Measurements from ENCODE around the gene LGALS7B. TPM values are rescaled to one million over a fixed set of nuclear protein-coding genes. Genes with fewer than 3 reads are reported as not detected.

Gene LGALS7B
- not detected in 2 replicates for total RNA-seq

DNA sequence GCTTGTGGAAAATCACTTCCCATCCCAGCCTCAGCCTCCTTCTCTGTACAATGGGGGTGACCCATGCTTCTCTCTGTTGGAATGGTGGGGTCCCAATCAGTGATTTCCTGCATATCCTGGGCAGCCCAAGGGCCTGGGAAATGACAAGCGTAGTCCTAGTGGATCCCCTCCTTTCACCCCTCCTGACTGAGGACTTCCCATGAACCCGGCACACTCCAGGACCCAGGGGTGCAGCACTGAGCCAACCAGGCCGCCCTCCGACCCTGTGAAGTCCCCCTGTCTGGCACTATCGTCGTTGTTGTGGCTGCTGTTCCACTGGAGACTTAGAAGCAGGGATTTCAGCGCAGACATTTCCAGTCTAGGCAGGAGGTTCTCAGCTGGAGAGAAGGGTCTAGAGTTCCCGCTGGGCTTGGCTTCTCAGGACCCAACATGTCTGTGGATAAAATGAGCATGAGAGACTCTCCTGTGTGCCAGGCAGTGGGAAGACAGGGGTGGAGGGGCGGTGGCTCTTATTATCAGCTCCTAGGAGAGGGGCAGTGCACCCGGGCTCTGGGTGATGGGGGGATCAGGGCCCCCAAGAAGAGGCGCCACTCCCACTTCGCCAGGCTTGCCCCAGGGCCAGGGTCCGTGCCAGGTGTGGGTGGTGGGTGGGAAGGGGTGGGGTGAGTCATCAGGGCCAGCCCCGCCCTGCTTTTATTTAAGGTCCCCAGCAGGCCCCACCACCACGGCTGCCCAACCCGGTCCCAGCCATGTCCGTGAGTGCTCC is at the start of gene LGALS7B:
LGALS7B (plus strand) TSS at position 723 of the 766 bp plus-strand sequence; CDS start at position 750, 27 bp downstream.

DNA sequence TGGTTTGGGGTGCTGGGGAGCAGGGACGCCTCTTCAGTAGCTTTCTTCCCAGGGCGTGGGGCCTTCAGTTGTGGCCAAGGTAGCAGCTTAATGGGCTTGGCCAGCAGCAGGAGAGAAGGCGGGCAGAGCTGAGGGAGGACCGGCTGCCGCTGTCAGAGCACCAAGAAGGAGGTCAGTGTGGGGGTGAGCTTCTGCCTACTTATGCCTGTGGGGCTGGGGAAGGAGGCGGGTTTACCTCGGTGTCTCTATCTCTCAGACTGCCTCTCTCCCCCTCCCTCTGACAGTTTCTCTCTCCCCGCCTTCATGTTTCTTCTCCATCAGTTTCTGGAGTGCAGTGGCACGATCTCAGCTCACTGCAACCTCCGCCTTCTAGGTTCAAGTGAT is 44.7 kb upstream of the LGALS7B start, which contains the start of gene CAPN12:
CAPN12 (minus strand) TSS at position 177 of the 384 bp plus-strand sequence. CDS start 309 bp downstream, outside the sequence.

DNA sequence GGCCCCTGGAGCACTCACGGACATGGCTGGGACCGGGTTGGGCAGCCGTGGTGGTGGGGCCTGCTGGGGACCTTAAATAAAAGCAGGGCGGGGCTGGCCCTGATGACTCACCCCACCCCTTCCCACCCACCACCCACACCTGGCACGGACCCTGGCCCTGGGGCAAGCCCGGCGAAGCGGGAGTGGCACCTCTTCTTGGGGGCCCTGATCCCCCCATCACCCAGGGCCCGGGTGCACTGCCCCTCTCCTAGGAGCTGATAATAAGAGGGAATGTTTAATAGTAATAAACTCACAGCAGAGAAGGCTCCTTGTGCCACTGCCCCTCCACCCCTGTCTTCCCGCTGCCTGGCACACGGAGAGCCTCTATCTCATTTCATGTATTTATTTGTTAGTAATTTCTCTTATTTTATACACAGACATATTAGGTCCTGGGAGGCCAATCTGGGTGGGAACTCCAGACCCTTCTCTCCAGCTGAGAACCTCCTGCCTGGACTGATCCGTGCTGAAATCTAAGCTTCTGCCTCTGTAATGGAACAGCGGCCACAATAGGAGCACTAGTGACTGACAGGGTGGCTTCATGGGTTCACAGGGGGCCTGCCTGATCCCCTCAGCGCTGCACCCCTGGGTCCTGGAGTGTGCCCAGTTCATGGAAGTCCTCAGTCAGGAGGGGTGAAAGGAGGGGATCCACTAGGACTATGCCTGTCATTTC is 15.4 kb upstream of the LGALS7B start, which contains the start of gene LGALS7:
LGALS7 (minus strand) TSS at position 49 of the 709 bp plus-strand sequence; CDS start at position 24, 25 bp downstream.

DNA sequence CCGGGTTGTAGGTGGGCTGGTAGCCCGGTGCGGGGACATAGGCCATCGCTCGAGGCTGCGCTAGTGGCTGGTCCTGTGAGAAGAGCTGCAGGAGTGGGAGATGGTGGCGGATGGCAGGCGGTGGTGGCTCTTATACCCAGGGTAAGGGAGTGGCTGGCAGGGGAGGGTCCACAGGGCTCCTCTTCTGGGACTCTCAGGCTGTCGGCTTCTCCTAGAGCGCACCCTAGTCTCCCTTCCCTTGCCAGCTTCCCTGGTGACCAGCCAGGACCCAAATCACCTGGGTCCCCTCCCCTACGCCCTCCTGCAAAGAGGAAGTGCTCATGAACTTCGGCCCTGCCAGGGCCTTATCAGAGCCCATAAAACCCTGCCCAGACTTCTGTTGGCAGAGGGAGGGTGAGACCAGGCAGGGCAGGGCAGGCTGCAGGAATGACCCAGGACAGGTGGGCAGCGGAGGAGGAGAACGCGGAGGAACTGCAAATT is 23.9 kb downstream of the LGALS7B start, which contains the start of gene LGALS4:
LGALS4 (minus strand) TSS at position 105 of the 480 bp plus-strand sequence; CDS start at position 46, 59 bp downstream.

Other genes starting within 250 kb of the LGALS7B start
- gene MAP4K1, start 171.2 kb upstream of the LGALS7B start, total RNA-seq = not detected in 2 replicates
- gene EIF3K, start 170.0 kb upstream of the LGALS7B start, total RNA-seq = 249 and 281 TPM in 2 replicates
- gene ACTN4, start 141.6 kb upstream of the LGALS7B start, total RNA-seq = 190 and 231 TPM in 2 replicates
- not detected in 2 replicates for gene CAPN12, start 44.7 kb upstream of the LGALS7B start, total RNA-seq
- not detected in 2 replicates for gene LGALS7, start 15.7 kb upstream of the LGALS7B start, total RNA-seq
- gene LGALS4, start 23.7 kb downstream of the LGALS7B start, total RNA-seq = not detected in 2 replicates
- 67.3 and 78.4 TPM in 2 replicates for gene ECH1, start 42.6 kb downstream of the LGALS7B start, total RNA-seq
- 160 and 169 TPM in 2 replicates for gene HNRNPL, start 60.8 kb downstream of the LGALS7B start, total RNA-seq
- 2.4 and 5.2 TPM in 2 replicates for gene RINL, start 89.1 kb downstream of the LGALS7B start, total RNA-seq
- gene SIRT2, start 110.4 kb downstream of the LGALS7B start, total RNA-seq = 50.6 and 51.1 TPM in 2 replicates
- gene NFKBIB, start 110.8 kb downstream of the LGALS7B start, total RNA-seq = 10.3 and 16.1 TPM in 2 replicates
- gene CCER2, start 123.0 kb downstream of the LGALS7B start, total RNA-seq = not detected in 2 replicates
- 11.1 and 16.3 TPM in 2 replicates for gene SARS2, start 141.6 kb downstream of the LGALS7B start, total RNA-seq
- 34.8 and 35.0 TPM in 2 replicates for gene MRPS12, start 141.7 kb downstream of the LGALS7B start, total RNA-seq
- gene FBXO17, start 186.5 kb downstream of the LGALS7B start, total RNA-seq = 35.4 and 36.2 TPM in 2 replicates
- gene FBXO27, start 243.3 kb downstream of the LGALS7B start, total RNA-seq = 1.6 and 7.0 TPM in 2 replicates